K562 treated with DMSO at 1 percent for 12 hours (cell line): ENCODE results near the gene SNCA. TPM values are rescaled to one million over a fixed set of nuclear protein-coding genes. Genes with fewer than 3 reads are reported as not detected.

Experiments used
- total RNA-seq: library from RNA; unstranded; fragments of 300-600 nt; gene quantifications from 2 replicates; pipeline ENCODE4 v1.2.3, GENCODE V29; 2022; ENCODE audit not compliant: insufficient read depth

The SNCA gene
- total RNA-seq, result 0.65 and 3.0 TPM in 2 replicates

DNA sequence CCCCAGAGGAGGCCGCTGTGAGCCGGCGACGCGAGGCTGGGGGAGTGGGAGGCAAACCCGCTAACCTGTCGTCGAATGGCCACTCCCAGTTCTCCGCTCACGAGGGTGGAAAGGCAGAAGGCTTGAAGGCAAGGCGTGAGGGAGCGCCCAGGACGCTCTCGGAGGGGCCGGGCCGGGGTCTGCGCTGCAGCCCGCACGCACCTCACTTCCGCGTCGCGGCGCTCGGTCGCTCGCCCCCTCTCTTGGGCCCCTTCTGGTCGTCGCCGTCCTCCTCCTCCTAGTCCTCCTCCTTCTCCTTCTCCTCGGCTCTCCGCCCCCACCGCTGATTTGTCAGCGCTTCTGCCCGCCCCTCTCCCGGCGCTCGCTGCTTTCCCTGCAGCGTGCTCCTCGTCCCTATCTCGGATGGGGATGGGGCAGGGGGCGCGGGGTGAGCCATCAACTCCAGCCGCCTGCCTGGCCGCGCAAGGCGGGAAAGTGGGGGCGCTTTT is at the start of gene SNCA:
SNCA (minus strand) TSS at position 265 of the 488 bp plus-strand sequence. CDS start 1,494 bp downstream, outside the sequence.

Other genes with a start within 250 kb of the SNCA start
- gene MMRN1, start 57.7 kb upstream of the SNCA start, total RNA-seq, result not detected in 2 replicates